Neuronal stem cell (in vitro differentiated cells): ENCODE measurements around the gene ITGB6.

ENCODE experiments used
- DNase-seq: peaks from one replicate; pipeline ENCODE4 v3.0.0-alpha.2; 2013; ENCODE audit warnings: low spot score
- H2AFZ ChIP-seq: one replicate; pipeline ENCODE4 v1.6.1; 2013; ENCODE audit warnings: mild to moderate bottlenecking, low read length, inconsistent platforms
- H2AK5ac ChIP-seq: 2 replicates; pipeline ENCODE4 v1.6.1; 2013; ENCODE audit warnings: low read depth, mild to moderate bottlenecking, inconsistent platforms, low read length, moderate library complexity, mixed read lengths
- H2BK120ac ChIP-seq: 2 replicates; pipeline ENCODE4 v1.6.1; 2013; ENCODE audit warnings: low read depth, mild to moderate bottlenecking, inconsistent platforms, low read length, moderate library complexity, mixed read lengths
- H2BK12ac ChIP-seq: one replicate; pipeline ENCODE4 v1.6.1; 2013; ENCODE audit warnings: low read length, inconsistent platforms
- H2BK15ac ChIP-seq: 2 replicates; pipeline ENCODE4 v1.6.1; 2013; ENCODE audit warnings: mild to moderate bottlenecking, low read length, inconsistent platforms, mixed read lengths
- H2BK5ac ChIP-seq: one replicate; pipeline ENCODE4 v1.6.1; 2013; ENCODE audit warnings: inconsistent platforms, mild to moderate bottlenecking, low read length, moderate library complexity
- H3K14ac ChIP-seq: one replicate; pipeline ENCODE4 v1.6.1; 2013; ENCODE audit warnings: low read length, inconsistent platforms
- H3K18ac ChIP-seq: 2 replicates; pipeline ENCODE4 v1.6.1; 2013; ENCODE audit warnings: low read length, inconsistent platforms
- H3K23ac ChIP-seq: 2 replicates; pipeline ENCODE4 v1.6.1; 2013; ENCODE audit warnings: low read depth, mild to moderate bottlenecking, mixed read lengths, low read length, inconsistent platforms; ENCODE audit not compliant: poor library complexity
- H3K27ac ChIP-seq: replicated peaks from 3 replicates; pipeline ENCODE4 v1.5.1; 2013; ENCODE audit warnings: low read length, inconsistent platforms
- H3K27me3 ChIP-seq, 3 experiments: 2 replicates each; pipeline ENCODE4 v1.6.1; 2013; ENCODE audit warnings: low read length in 3 of 3, mild to moderate bottlenecking in 2 of 3, inconsistent platforms in 1 of 3, low read depth in 1 of 3, mixed read lengths in 1 of 3, moderate library complexity in 1 of 3; ENCODE audit not compliant: control insufficient read depth in 3 of 3, insufficient read depth in 3 of 3
- H3K36me3 ChIP-seq, 2 donors: replicated peaks in 1 of 2; 2 replicates each; pipeline ENCODE4 v1.6.1; 2013; ENCODE audit warnings: low read length in 2 of 2; ENCODE audit not compliant: control insufficient read depth in 2 of 2, insufficient read depth in 2 of 2
- H3K4ac ChIP-seq: 2 replicates; pipeline ENCODE4 v1.6.1; 2013; ENCODE audit warnings: inconsistent platforms, mild to moderate bottlenecking, low read length, moderate library complexity
- H3K4me1 ChIP-seq, 2 donors: 1 replicate in 1 of 2; 2 replicates in 1 of 2; pipeline ENCODE4 v1.6.1; 2013; ENCODE audit warnings: low read length in 2 of 2, low read depth in 1 of 2; ENCODE audit not compliant: control insufficient read depth in 2 of 2, insufficient read depth in 1 of 2
- H3K4me2 ChIP-seq: one replicate; pipeline ENCODE4 v1.6.1; 2013; ENCODE audit warnings: mild to moderate bottlenecking, low read length, inconsistent platforms; ENCODE audit not compliant: insufficient read depth, poor library complexity, severe bottlenecking
- H3K4me3 ChIP-seq, 2 donors: 2 replicates each; pipeline ENCODE4 v1.5.1; 2013; ENCODE audit warnings: low read length in 2 of 2, mild to moderate bottlenecking in 2 of 2, inconsistent platforms in 1 of 2, moderate library complexity in 1 of 2
- H3K79me1 ChIP-seq: one replicate; pipeline ENCODE4 v1.6.1; 2013; ENCODE audit warnings: low read depth, mild to moderate bottlenecking, inconsistent platforms, low read length, moderate library complexity
- H3K9ac ChIP-seq: one replicate; pipeline ENCODE4 v1.6.1; 2013; ENCODE audit warnings: mild to moderate bottlenecking, low read depth, low read length, inconsistent platforms; ENCODE audit not compliant: poor library complexity
- H3K9me3 ChIP-seq, 2 donors: replicated peaks in 1 of 2; 2 replicates each; pipeline versions ENCODE3 to v1.6.1; 2013; ENCODE audit warnings: low read length in 2 of 2, mild to moderate bottlenecking in 2 of 2, inconsistent platforms in 1 of 2, low read depth in 1 of 2, mixed read lengths in 1 of 2, moderate library complexity in 1 of 2; ENCODE audit not compliant: control insufficient read depth in 2 of 2, insufficient read depth in 1 of 2
- H4K8ac ChIP-seq: one replicate; pipeline ENCODE4 v1.6.1; 2013; ENCODE audit warnings: low read depth, mild to moderate bottlenecking, inconsistent platforms, low read length, moderate library complexity
- H4K91ac ChIP-seq: one replicate; pipeline ENCODE4 v1.6.1; 2013; ENCODE audit warnings: low read length, low read depth, mild to moderate bottlenecking, inconsistent platforms; ENCODE audit not compliant: poor library complexity
- WGBS, 2 donors: extraction: QIAGEN DNeasy Blood & Tissue Kit; methylation state at CpG; one replicate each; pipeline ENCODE4 v1.1.7; 2013; ENCODE audit warnings: missing lambda C conversion rate in 2 of 2, mixed read lengths in 1 of 2; ENCODE audit not compliant: insufficient read length in 2 of 2, insufficient replicate concordance in 1 of 2; ENCODE audit errors: extremely low coverage in 2 of 2; 5-methylcytosine and 5-hydroxymethylcytosine counted together

ITGB6 gene

GRCh38 chr2:160207804-160208654 is 8.0 kb upstream of the ITGB6 start:
- Histone ChIP-seq H2AK5ac (peak overlapping the region; percentile 27), H2BK12ac (no peak overlapping the region), H2AFZ (peak overlapping the region; percentile 70), H3K27me3 (peaks cover 0 to 9% (median 0%) of the 10 kb centered on the region in 3 experiments), H3K4me1 (peaks cover 0 to 8% of the 10 kb centered on the region in 2 donors), H4K91ac (peak overlapping the region; percentile 73), H3K4ac (no peak overlapping the region), H3K14ac (no peak overlapping the region), H3K23ac (no peak overlapping the region), H3K9ac (no peak overlapping the region), H3K9me3 (peaks cover 4 to 5% of the 10 kb centered on the region in 2 donors), H3K4me2 (no peak overlapping the region), H4K8ac (no peak overlapping the region), H2BK120ac (no peak overlapping the region), H3K18ac (peak overlapping the region; percentile 31), H3K4me3 (no peak overlapping the region), H3K27ac (peak overlapping the region; percentile 62), H2BK5ac (no peak overlapping the region), H2BK15ac (no peak overlapping the region), H3K79me1 (no peaks in the 10 kb centered on the region), H3K36me3 (no peaks in the 10 kb centered on the region)
- no peak for DNase-seq
- WGBS, 2 donors = no CpG with 5 or more reads among the region's 12 CpGs

GRCh38 chr2:160207271-160207670 is 7.2 kb upstream of the ITGB6 start:
- Histone ChIP-seq H3K4me3 (no peak overlapping the region), H3K9ac (no peak overlapping the region), H3K79me1 (no peaks in the 10 kb centered on the region), H3K4ac (no peak overlapping the region), H3K36me3 (no peaks in the 10 kb centered on the region), H3K23ac (no peak overlapping the region), H2BK5ac (no peak overlapping the region), H2BK120ac (no peak overlapping the region), H2BK15ac (no peak overlapping the region), H3K27ac (no peak overlapping the region), H2AFZ (no peak overlapping the region), H3K14ac (no peak overlapping the region), H4K8ac (no peak overlapping the region), H2AK5ac (no peak overlapping the region), H4K91ac (no peak overlapping the region), H3K4me2 (no peak overlapping the region), H3K27me3 (peaks cover 0 to 9% (median 0%) of the 10 kb centered on the region in 3 experiments), H3K18ac (no peak overlapping the region), H2BK12ac (no peak overlapping the region), H3K4me1 (peaks cover 0 to 8% of the 10 kb centered on the region in 2 donors), H3K9me3 (peaks cover 4 to 5% of the 10 kb centered on the region in 2 donors)
- no CpG with 5 or more reads among the region's 4 CpGs for WGBS, 2 donors
- DNase-seq = no peak

GRCh38 chr2:160206436-160206835 is 6.4 kb upstream of the ITGB6 start:
- no peak overlapping the region for H3K9ac ChIP-seq
- H2AK5ac ChIP-seq = no peak overlapping the region
- H3K4me3 ChIP-seq = no peak overlapping the region
- peaks cover 0 to 8% of the 10 kb centered on the region in 2 donors for H3K4me1 ChIP-seq
- no peak overlapping the region for H3K14ac ChIP-seq
- DNase-seq = no peak
- H3K27ac ChIP-seq = no peak overlapping the region
- H3K9me3 ChIP-seq = peaks cover 4 to 5% of the 10 kb centered on the region in 2 donors
- no peak overlapping the region for H3K23ac ChIP-seq
- no CpG with 5 or more reads among the region's 4 CpGs for WGBS, 2 donors
- no peak overlapping the region for H2BK15ac ChIP-seq
- H3K36me3 ChIP-seq = no peaks in the 10 kb centered on the region
- no peak overlapping the region for H3K4ac ChIP-seq
- no peak overlapping the region for H2BK12ac ChIP-seq
- H4K8ac ChIP-seq = no peak overlapping the region
- H2BK5ac ChIP-seq = no peak overlapping the region
- H3K4me2 ChIP-seq = no peak overlapping the region
- H4K91ac ChIP-seq = no peak overlapping the region
- peaks cover 0 to 9% (median 0%) of the 10 kb centered on the region in 3 experiments for H3K27me3 ChIP-seq
- no peak overlapping the region for H3K18ac ChIP-seq
- H2BK120ac ChIP-seq = no peak overlapping the region
- no peaks in the 10 kb centered on the region for H3K79me1 ChIP-seq
- H2AFZ ChIP-seq = no peak overlapping the region

GRCh38 chr2:160205505-160205904 is 5.4 kb upstream of the ITGB6 start:
- Histone ChIP-seq H3K4me3 (no peak overlapping the region), H3K4me2 (no peak overlapping the region), H3K23ac (no peak overlapping the region), H2BK5ac (no peak overlapping the region), H3K9me3 (peaks cover 4 to 5% of the 10 kb centered on the region in 2 donors), H2AFZ (no peak overlapping the region), H3K14ac (no peak overlapping the region), H3K4me1 (peaks cover 0 to 8% of the 10 kb centered on the region in 2 donors), H2BK120ac (no peak overlapping the region), H3K27ac (no peak overlapping the region), H2BK15ac (no peak overlapping the region), H4K8ac (no peak overlapping the region), H3K79me1 (no peaks in the 10 kb centered on the region), H3K4ac (no peak overlapping the region), H3K27me3 (peaks cover 0 to 9% (median 0%) of the 10 kb centered on the region in 3 experiments), H3K9ac (no peak overlapping the region), H3K36me3 (no peaks in the 10 kb centered on the region), H2AK5ac (no peak overlapping the region), H4K91ac (no peak overlapping the region), H2BK12ac (no peak overlapping the region), H3K18ac (no peak overlapping the region)
- no peak for DNase-seq
- no CpG with 5 or more reads among the region's 7 CpGs for WGBS, 2 donors
